Astrocyte (in vitro differentiated cells and primary cell): ENCODE data around the gene TMEM14A.

Experiments
- CTCF ChIP-seq: IDR thresholded peaks from 2 replicates; pipeline ENCODE4 v1.5.1; 2011; ENCODE audit warnings: low read depth, mild to moderate bottlenecking, inconsistent platforms, low read length, moderate library complexity; ENCODE audit not compliant: insufficient read depth
- EZH2 ChIP-seq: IDR thresholded peaks from 2 replicates; pipeline ENCODE4 v1.6.1; 2012; ENCODE audit warnings: mild to moderate bottlenecking, low read length, inconsistent platforms; ENCODE audit not compliant: insufficient read depth

- TF ChIP-seq CTCF, result no peak
- no peak for TF ChIP-seq EZH2
These were observed 37.2 kb downstream of the TMEM14A start for GRCh38 chr6:52707963-52708680.
